CD4-positive, alpha-beta T cell (primary cell): ENCODE measurements around the gene CERS6. TPM values are rescaled to one million over a fixed set of nuclear protein-coding genes. Genes with fewer than 3 reads are reported as not detected.

Experiments used
- ATAC-seq: fragments of 200-7000 bp; cut with Tn5 transposase; one replicate; pipeline ENCODE4 v1.10.0; 2022; ENCODE audit warnings: mild to moderate bottlenecking; ENCODE audit not compliant: poor library complexity
- CTCF ChIA-PET: fragments of 350-600 bp; sonication (Branson Sonifier 250); formaldehyde crosslinking; loops from one replicate; lab custom pipeline; 2021; ENCODE audit warnings: antibody characterized with exemption, inconsistent platforms; lab: Charles Lee
- POLR2A ChIA-PET: fragments of 350-600 bp; sonication (Branson Sonifier 250); formaldehyde crosslinking; loops from one replicate; lab custom pipeline; 2021; ENCODE audit warnings: antibody characterized with exemption, inconsistent platforms; lab: Charles Lee
- DNase-seq, 14 experiments: peaks; one replicate each; pipeline ENCODE4 v3.0.0-alpha.2; 2013 to 2020; ENCODE audit warnings: mixed read lengths in 2 of 14
- H3K27ac ChIP-seq, 2 donors: one replicate each; pipeline versions ENCODE4 v1.5.1 to v1.7.0; 2013; ENCODE audit warnings: low read length in 2 of 2, low read depth in 1 of 2, mild to moderate bottlenecking in 1 of 2
- H3K27me3 ChIP-seq, 2 experiments: 1 replicate in 1 of 2; 2 replicates in 1 of 2; pipeline versions ENCODE4 v1.6.1 to v1.7.0; 2013; ENCODE audit warnings: low read length in 2 of 2, control low read depth in 1 of 2, mild to moderate bottlenecking in 1 of 2, moderate library complexity in 1 of 2; ENCODE audit not compliant: insufficient read depth in 2 of 2, control insufficient read depth in 1 of 2
- H3K36me3 ChIP-seq: one replicate; pipeline ENCODE4 v1.6.1; 2013; ENCODE audit warnings: low read length, control low read depth; ENCODE audit not compliant: insufficient read depth
- H3K4me1 ChIP-seq: one replicate; pipeline ENCODE4 v1.6.1; 2013; ENCODE audit warnings: low read length, control low read depth; ENCODE audit not compliant: insufficient read depth
- H3K4me3 ChIP-seq: one replicate; pipeline ENCODE4 v1.5.1; 2013; ENCODE audit warnings: mild to moderate bottlenecking, low read length, moderate library complexity
- H3K9me3 ChIP-seq, 2 experiments: 1 replicate in 1 of 2; 2 replicates in 1 of 2; pipeline versions ENCODE4 v1.6.1 to v1.7.0; 2013; ENCODE audit warnings: low read length in 2 of 2, mild to moderate bottlenecking in 2 of 2, control low read depth in 1 of 2, moderate library complexity in 1 of 2; ENCODE audit not compliant: control insufficient read depth in 1 of 2, insufficient read depth in 1 of 2
- H3K27ac Mint-ChIP-seq: one replicate; pipeline ENCODE4 v1.8.0; 2020; ENCODE audit warnings: mixed read lengths
- H3K27me3 Mint-ChIP-seq: one replicate; pipeline ENCODE4 v1.8.0; 2021; ENCODE audit warnings: mixed read lengths
- H3K36me3 Mint-ChIP-seq: one replicate; pipeline ENCODE4 v1.8.0; 2021; ENCODE audit warnings: low read depth, mixed read lengths
- H3K4me1 Mint-ChIP-seq: one replicate; pipeline ENCODE4 v1.8.0; 2021; ENCODE audit warnings: low read depth, mixed read lengths
- H3K4me3 Mint-ChIP-seq: one replicate; pipeline ENCODE4 v1.8.0; 2020; ENCODE audit warnings: mild to moderate bottlenecking, mixed read lengths
- H3K9me3 Mint-ChIP-seq: one replicate; pipeline ENCODE4 v1.8.0; 2020; ENCODE audit warnings: mixed read lengths
- intact Hi-C, 2 experiments: fragments of 100-400 bp; cut with DNase I in 1 of 2; cut with micrococcal nuclease in 1 of 2; formaldehyde crosslinking; loops; one replicate each; pipeline versions ENCODE4 v1.15.1 to v1.9.0; 2023 to 2025; cut with DNase I, micrococcal nuclease
- total RNA-seq, 174 experiments: library from RNA in 2 of 174; stranded (reverse) in 2 of 174; gene quantifications; one replicate each; pipeline ENCODE4 v1.2.3 and lab custom pipeline; 2021 to 2026
- TF ChIP-seq, protein P1 (sequence below): fragments of 200-600 bp; IDR thresholded peaks from one replicate; pipeline ENCODE4 v1.8.0; 2022; ENCODE audit warnings: antibody characterized with exemption, mild to moderate bottlenecking

CERS6 gene
- total RNA-seq, 2 experiments from 2014 or later, result 16.9 to 17.9 TPM

DNA sequence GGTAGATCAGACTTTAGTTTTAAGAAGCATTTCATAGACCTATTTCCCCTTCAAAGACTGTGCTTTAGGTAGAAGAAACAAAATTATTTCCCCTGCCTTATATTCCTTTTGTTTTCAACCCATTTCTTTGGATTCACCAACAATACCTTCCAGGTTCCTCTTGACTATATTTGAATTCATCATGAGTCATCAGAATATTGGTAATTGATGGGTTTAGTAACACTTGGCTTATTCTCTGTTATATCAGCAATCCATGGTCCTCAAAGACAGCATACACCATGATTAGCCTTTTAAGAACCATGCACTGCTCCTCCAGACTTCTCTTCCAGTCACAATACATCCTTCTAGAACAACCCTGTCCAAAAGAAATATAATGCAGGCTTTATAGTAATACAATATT, 263.4 kb downstream of the CERS6 start:
- intact Hi-C loops, result no loop called here
- no peak for DNase-seq
- no peaks in the 10 kb centered on the region for H3K27me3 Mint-ChIP-seq
- Histone ChIP-seq H3K4me1 (peaks cover 5% of the 10 kb centered on the region), H3K9me3 (no peaks in the 10 kb centered on the region), H3K27ac (no peak overlapping the region), H3K4me3 (no peak overlapping the region), H3K27me3 (no peaks in the 10 kb centered on the region), H3K36me3 (peaks cover 3% of the 10 kb centered on the region)
- TF ChIP-seq, protein P1, sequence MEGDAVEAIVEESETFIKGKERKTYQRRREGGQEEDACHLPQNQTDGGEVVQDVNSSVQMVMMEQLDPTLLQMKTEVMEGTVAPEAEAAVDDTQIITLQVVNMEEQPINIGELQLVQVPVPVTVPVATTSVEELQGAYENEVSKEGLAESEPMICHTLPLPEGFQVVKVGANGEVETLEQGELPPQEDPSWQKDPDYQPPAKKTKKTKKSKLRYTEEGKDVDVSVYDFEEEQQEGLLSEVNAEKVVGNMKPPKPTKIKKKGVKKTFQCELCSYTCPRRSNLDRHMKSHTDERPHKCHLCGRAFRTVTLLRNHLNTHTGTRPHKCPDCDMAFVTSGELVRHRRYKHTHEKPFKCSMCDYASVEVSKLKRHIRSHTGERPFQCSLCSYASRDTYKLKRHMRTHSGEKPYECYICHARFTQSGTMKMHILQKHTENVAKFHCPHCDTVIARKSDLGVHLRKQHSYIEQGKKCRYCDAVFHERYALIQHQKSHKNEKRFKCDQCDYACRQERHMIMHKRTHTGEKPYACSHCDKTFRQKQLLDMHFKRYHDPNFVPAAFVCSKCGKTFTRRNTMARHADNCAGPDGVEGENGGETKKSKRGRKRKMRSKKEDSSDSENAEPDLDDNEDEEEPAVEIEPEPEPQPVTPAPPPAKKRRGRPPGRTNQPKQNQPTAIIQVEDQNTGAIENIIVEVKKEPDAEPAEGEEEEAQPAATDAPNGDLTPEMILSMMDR, result no peak
- no peaks in the 10 kb centered on the region for H3K9me3 Mint-ChIP-seq
- peaks cover 23% of the 10 kb centered on the region for H3K4me1 Mint-ChIP-seq
- ATAC-seq, result no peak
- CTCF ChIA-PET, result no interaction called here
- H3K27ac Mint-ChIP-seq, result no peak overlapping the region
- no peak overlapping the region for H3K4me3 Mint-ChIP-seq
- H3K36me3 Mint-ChIP-seq, result peaks cover 63% of the 10 kb centered on the region
- POLR2A ChIA-PET, result no interaction called here

GRCh38 chr2:168722592-168722991, 266.5 kb downstream of the CERS6 start:
- Histone ChIP-seq H3K27me3 (no peaks in the 10 kb centered on the region), H3K4me3 (no peak overlapping the region), H3K27ac (no peak overlapping the region), H3K4me1 (peaks cover 5% of the 10 kb centered on the region), H3K36me3 (peaks cover 3% of the 10 kb centered on the region), H3K9me3 (no peaks in the 10 kb centered on the region)
- Mint-ChIP-seq H3K27ac (no peak overlapping the region), H3K36me3 (peaks cover 63% of the 10 kb centered on the region), H3K27me3 (no peaks in the 10 kb centered on the region), H3K9me3 (no peaks in the 10 kb centered on the region), H3K4me3 (no peak overlapping the region), H3K4me1 (peaks cover 11% of the 10 kb centered on the region)
- no peak for DNase-seq
- intact Hi-C loops, result no loop called here
- TF ChIP-seq, protein P1, result no peak
- ATAC-seq, result no peak
- POLR2A ChIA-PET, result no interaction called here
- CTCF ChIA-PET, result no interaction called here

GRCh38 chr2:168723275-168723899, 267.3 kb downstream of the CERS6 start:
- intact Hi-C loops, result no loop called here
- H3K9me3 ChIP-seq, result no peaks in the 10 kb centered on the region
- H3K4me3 ChIP-seq, result no peak overlapping the region
- H3K9me3 Mint-ChIP-seq, result no peaks in the 10 kb centered on the region
- H3K27ac Mint-ChIP-seq, result no peak overlapping the region
- no peaks in the 10 kb centered on the region for H3K4me1 ChIP-seq
- H3K27me3 Mint-ChIP-seq, result no peaks in the 10 kb centered on the region
- TF ChIP-seq, protein P1, result no peak
- CTCF ChIA-PET, result no interaction called here
- H3K27ac ChIP-seq, result no peak overlapping the region
- peaks cover 4% of the 10 kb centered on the region for H3K4me1 Mint-ChIP-seq
- H3K27me3 ChIP-seq, result no peaks in the 10 kb centered on the region
- peaks cover 59% of the 10 kb centered on the region for H3K36me3 Mint-ChIP-seq
- DNase-seq (no peak), ATAC-seq (no peak)
- peaks cover 3% of the 10 kb centered on the region for H3K36me3 ChIP-seq
- no peak overlapping the region for H3K4me3 Mint-ChIP-seq
- POLR2A ChIA-PET, result no interaction called here
